SK-N-SH (cell line): ENCODE results near the gene ACVR1C. TPM values are rescaled to one million over a fixed set of nuclear protein-coding genes. Genes with fewer than 3 reads are reported as not detected.

ENCODE experiments used
- CTCF ChIA-PET: fragments of 300-600, 350-600 bp; formaldehyde crosslinking; extraction: SDS; loops from one replicate; lab custom pipeline; 2021; lab: Yijun Ruan, JAX
- POLR2A ChIA-PET: fragments of 350-600 bp; sonication (Branson Sonifier 250); formaldehyde crosslinking; extraction: SDS; loops from one replicate; lab custom pipeline; 2020; ENCODE audit warnings: antibody characterized with exemption, inconsistent platforms; lab: Yijun Ruan, JAX
- DNase-seq: peaks from one replicate; pipeline ENCODE4 v3.0.0; 2012
- H2AFZ ChIP-seq: fragments of 200-600 bp; sonication (generic); 2 replicates; pipeline ENCODE4 v1.8.1; 2016; ENCODE audit warnings: antibody characterized with exemption, mild to moderate bottlenecking, low read depth
- H3F3A ChIP-seq: fragments of 200-600 bp; sonication (generic); replicated peaks from 2 replicates; pipeline ENCODE3; 2016; ENCODE audit warnings: antibody characterized with exemption, mild to moderate bottlenecking; ENCODE audit not compliant: insufficient read depth
- H3K27ac ChIP-seq, 2 experiments: fragments of 200-500 bp in 1 of 2; fragments of 200-600 bp in 1 of 2; sonication (Bioruptor generic) in 1 of 2; sonication (generic), shearing (Covaris generic) in 1 of 2; 2 replicates each; pipeline versions ENCODE4 v1.5.1 to v1.6.1; 2014 to 2016; ENCODE audit warnings: low read depth in 2 of 2, inconsistent platforms in 1 of 2, low read length in 1 of 2, mild to moderate bottlenecking in 1 of 2, mixed read lengths in 1 of 2
- H3K27me3 ChIP-seq: fragments of 200-600 bp; sonication (generic), shearing (Covaris generic); 2 replicates; pipeline ENCODE4 v1.6.1; 2016; ENCODE audit warnings: mixed run types; ENCODE audit not compliant: insufficient read depth
- H3K36me3 ChIP-seq, 2 experiments: fragments of 200-500 bp in 1 of 2; fragments of 200-600 bp in 1 of 2; sonication (Bioruptor generic) in 1 of 2; sonication (generic) in 1 of 2; replicated peaks in 1 of 2; 2 replicates each; pipeline versions ENCODE3 to v1.5.1; 2014 to 2016; ENCODE audit warnings: low read length in 1 of 2, mild to moderate bottlenecking in 1 of 2; ENCODE audit not compliant: insufficient read depth in 2 of 2, control insufficient read depth in 1 of 2
- H3K4me1 ChIP-seq, 2 experiments: fragments of 200-500 bp in 1 of 2; fragments of 200-600 bp in 1 of 2; sonication (Bioruptor generic) in 1 of 2; sonication (generic), shearing (Covaris generic) in 1 of 2; 2 replicates each; pipeline versions ENCODE4 v1.5.1 to v1.6.1; 2014 to 2016; ENCODE audit warnings: low read depth in 1 of 2, low read length in 1 of 2, mixed run types in 1 of 2; ENCODE audit not compliant: insufficient read depth in 2 of 2, control insufficient read depth in 1 of 2
- H3K4me2 ChIP-seq: fragments of 200-600 bp; sonication (generic), shearing (Covaris generic); 2 replicates; pipeline ENCODE4 v1.6.1; 2017; ENCODE audit warnings: mixed run types
- H3K4me3 ChIP-seq, 2 experiments: fragments of 200-500 bp in 1 of 2; fragments of 200-600 bp in 1 of 2; sonication (Bioruptor generic) in 1 of 2; sonication (generic), shearing (Covaris generic) in 1 of 2; 2 replicates each; pipeline versions ENCODE4 v1.5.1 to v1.8.1; 2014 to 2016; ENCODE audit warnings: low read depth in 2 of 2, inconsistent platforms in 1 of 2, low read length in 1 of 2, mild to moderate bottlenecking in 1 of 2, mixed read lengths in 1 of 2, moderate library complexity in 1 of 2
- H3K79me2 ChIP-seq: fragments of 200-600 bp; sonication (generic); 2 replicates; pipeline ENCODE4 v1.8.1; 2017; ENCODE audit warnings: mild to moderate bottlenecking; ENCODE audit not compliant: insufficient read depth
- H3K9ac ChIP-seq: fragments of 200-600 bp; sonication (generic); 2 replicates; pipeline ENCODE4 v1.6.1; 2017; ENCODE audit warnings: mixed run types
- H3K9me2 ChIP-seq: fragments of 200-600 bp; sonication (generic); 2 replicates; pipeline ENCODE4 v1.6.1; 2017; ENCODE audit warnings: mixed run types
- H3K9me3 ChIP-seq: fragments of 200-600 bp; sonication (generic); 2 replicates; pipeline ENCODE4 v1.6.1; 2017; ENCODE audit warnings: mixed run types, mild to moderate bottlenecking, moderate library complexity
- H4K20me1 ChIP-seq: fragments of 200-600 bp; sonication (generic); 2 replicates; pipeline ENCODE4 v1.6.1; 2017; ENCODE audit warnings: mild to moderate bottlenecking, mixed run types; ENCODE audit not compliant: insufficient read depth
- CHD2 ChIP-seq: fragments of 150-350 bp; IDR thresholded peaks from 2 replicates; pipeline ENCODE4 v1.6.1; 2018; ENCODE audit warnings: low read length; ENCODE audit not compliant: partially characterized antibody
- ELF1 ChIP-seq: IDR thresholded peaks from 2 replicates; pipeline ENCODE4 v1.4.0; 2012
- EP300 ChIP-seq, 2 experiments: IDR thresholded peaks; 2 replicates each; pipeline versions ENCODE4 v1.4.0 to v1.6.1; 2012; ENCODE audit warnings: borderline replicate concordance in 1 of 2, low read depth in 1 of 2, low read length in 1 of 2
- GATA2 ChIP-seq: sonication (generic); formaldehyde crosslinking; IDR thresholded peaks from 2 replicates; pipeline ENCODE4 v1.5.0; 2020; ENCODE audit warnings: mild to moderate bottlenecking, missing genetic modification reagents
- JUND ChIP-seq: IDR thresholded peaks from 2 replicates; pipeline ENCODE4 v1.4.0; 2012
- NFIC ChIP-seq: IDR thresholded peaks from 2 replicates; pipeline ENCODE4 v1.4.0; 2012; ENCODE audit warnings: borderline replicate concordance
- NRF1 ChIP-seq: IDR thresholded peaks from 2 replicates; pipeline ENCODE4 v1.6.1; 2012; ENCODE audit warnings: low read depth, mild to moderate bottlenecking, low read length
- POLR2AphosphoS5 ChIP-seq: IDR thresholded peaks from 2 replicates; pipeline ENCODE4 v1.6.1; 2012; ENCODE audit warnings: low read depth, low read length
- RAD21 ChIP-seq: IDR thresholded peaks from 2 replicates; pipeline ENCODE4 v1.6.1; 2012; ENCODE audit warnings: mild to moderate bottlenecking, low read length
- RFX5 ChIP-seq: IDR thresholded peaks from 2 replicates; pipeline ENCODE4 v1.6.1; 2012; ENCODE audit warnings: mild to moderate bottlenecking, improper control_type of control experiment, low read length
- RXRA ChIP-seq: IDR thresholded peaks from 2 replicates; pipeline ENCODE4 v1.4.0; 2012; ENCODE audit warnings: low read depth, mild to moderate bottlenecking, borderline replicate concordance
- SMC3 ChIP-seq: IDR thresholded peaks from 2 replicates; pipeline ENCODE4 v1.6.1; 2012; ENCODE audit warnings: low read depth, low read length, improper control_type of control experiment
- TAF1 ChIP-seq: IDR thresholded peaks from 2 replicates; pipeline ENCODE4 v1.6.1; 2012; ENCODE audit warnings: low read depth, mild to moderate bottlenecking, low read length, moderate library complexity, borderline replicate concordance
- TCF12 ChIP-seq: IDR thresholded peaks from 2 replicates; pipeline ENCODE4 v1.4.0; 2012
- TEAD4 ChIP-seq: IDR thresholded peaks from 2 replicates; pipeline ENCODE4 v1.4.0; 2012; ENCODE audit warnings: mild to moderate bottlenecking, borderline replicate concordance; ENCODE audit not compliant: insufficient read depth
- WGBS: methylation state at CpG from one replicate; pipeline ENCODE4 v1.1.6; 2017; ENCODE audit warnings: low lambda C conversion rate; 5-methylcytosine and 5-hydroxymethylcytosine counted together
- polyA plus RNA-seq, 3 experiments: library from polyadenylated mRNA; depleted of rRNA; stranded (reverse); fragments of >200 nt; gene quantifications; 2 replicates each; pipeline ENCODE4 v1.2.3, GENCODE V29; 2012
- TF ChIP-seq, protein P1 (sequence below): fragments of 150-350 bp; IDR thresholded peaks from 2 replicates; pipeline ENCODE4 v1.6.1; 2016; ENCODE audit warnings: mild to moderate bottlenecking, low read depth, low read length
- TF ChIP-seq, protein P2 (sequence below): fragments of 150-350 bp; IDR thresholded peaks from 2 replicates; pipeline ENCODE4 v1.6.1; 2017; ENCODE audit warnings: antibody characterized with exemption, low read length, low read depth, borderline replicate concordance
- TF ChIP-seq, protein P3 (sequence below): IDR thresholded peaks from 2 replicates; pipeline ENCODE4 v1.4.0; 2012; ENCODE audit warnings: low read depth
- TF ChIP-seq, protein P4 (sequence below): IDR thresholded peaks from 2 replicates; pipeline ENCODE4 v1.6.1; 2012; ENCODE audit warnings: mild to moderate bottlenecking, low read depth, low read length, moderate library complexity

Gene ACVR1C
- polyA plus RNA-seq, 1 of the 3 experiments (the other 2 are of a cell fraction), result 0.03 TPM

DNA sequence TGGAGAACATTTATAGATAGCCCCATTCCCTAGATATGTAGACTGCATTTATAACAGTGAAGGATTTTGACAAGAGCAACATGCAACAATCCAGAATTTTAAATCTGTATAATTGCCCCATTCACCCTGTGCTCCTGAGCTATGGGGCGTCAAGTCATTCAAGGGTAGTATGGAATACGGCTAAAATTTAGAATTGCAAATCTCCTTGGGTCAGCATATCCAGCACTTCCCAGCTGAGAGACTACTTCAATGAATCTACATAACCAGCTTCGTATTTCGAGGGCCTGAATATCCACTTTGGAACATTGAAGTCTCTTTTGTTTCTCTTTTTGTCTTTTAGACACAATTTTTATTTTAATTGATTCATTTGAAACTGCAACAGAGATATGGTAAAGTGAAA, 28.4 kb upstream of the ACVR1C start:
- H3F3A ChIP-seq, result no peaks in the 10 kb centered on the region
- H3K9me3 ChIP-seq, result no peaks in the 10 kb centered on the region
- H3K4me3 ChIP-seq, result no peak overlapping the region
- no peak overlapping the region for H3K27ac ChIP-seq
- no peaks in the 10 kb centered on the region for H3K36me3 ChIP-seq
- TF ChIP-seq TCF12, result no peak
- no peak for TF ChIP-seq RFX5
- TF ChIP-seq POLR2AphosphoS5, result no peak
- TF ChIP-seq JUND, result no peak
- H2AFZ ChIP-seq, result no peak overlapping the region
- H4K20me1 ChIP-seq, result no peaks in the 10 kb centered on the region
- ChIA-PET POLR2A (no interaction called here), CTCF (interaction anchor here (0.7 to 3.2 kb wide), 3 partner anchors 9 to 29 kb away, joined by 4 to 10 read pairs (median 5); partner anchors contain the start of gene ACVR1C)
- H3K4me2 ChIP-seq, result no peak overlapping the region
- H3K9me2 ChIP-seq, result no peaks in the 10 kb centered on the region
- WGBS, result 38% methylated on average over 4 of the region's 4 CpGs
- no peak overlapping the region for H3K9ac ChIP-seq
- H3K79me2 ChIP-seq, result no peaks in the 10 kb centered on the region
- no peaks in the 10 kb centered on the region for H3K27me3 ChIP-seq
- no peaks in the 10 kb centered on the region for H3K4me1 ChIP-seq
- DNase-seq, result no peak

DNA sequence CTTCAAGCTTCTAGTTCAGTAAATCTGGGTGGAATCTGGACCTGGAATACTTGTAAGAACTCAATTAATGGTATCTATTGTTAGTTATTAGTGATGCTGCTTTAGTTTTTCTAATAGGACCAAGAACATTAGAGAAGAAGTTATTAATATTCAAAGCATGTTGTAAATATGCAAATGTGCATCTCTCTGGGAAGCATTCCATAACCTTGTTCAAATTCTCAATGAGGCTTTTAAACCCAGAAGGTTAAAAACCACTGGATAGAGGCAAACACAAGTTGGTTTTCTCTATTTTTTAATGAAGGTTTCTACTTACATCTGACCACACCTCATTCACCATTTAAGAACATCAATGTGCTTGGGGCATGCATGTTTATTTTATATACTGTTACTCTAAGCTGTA, 16.1 kb upstream of the ACVR1C start:
- TF ChIP-seq TCF12, result no peak
- no peak for TF ChIP-seq SMC3
- TF ChIP-seq, protein P1, sequence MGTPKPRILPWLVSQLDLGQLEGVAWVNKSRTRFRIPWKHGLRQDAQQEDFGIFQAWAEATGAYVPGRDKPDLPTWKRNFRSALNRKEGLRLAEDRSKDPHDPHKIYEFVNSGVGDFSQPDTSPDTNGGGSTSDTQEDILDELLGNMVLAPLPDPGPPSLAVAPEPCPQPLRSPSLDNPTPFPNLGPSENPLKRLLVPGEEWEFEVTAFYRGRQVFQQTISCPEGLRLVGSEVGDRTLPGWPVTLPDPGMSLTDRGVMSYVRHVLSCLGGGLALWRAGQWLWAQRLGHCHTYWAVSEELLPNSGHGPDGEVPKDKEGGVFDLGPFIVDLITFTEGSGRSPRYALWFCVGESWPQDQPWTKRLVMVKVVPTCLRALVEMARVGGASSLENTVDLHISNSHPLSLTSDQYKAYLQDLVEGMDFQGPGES, result no peak
- TF ChIP-seq, protein P2, sequence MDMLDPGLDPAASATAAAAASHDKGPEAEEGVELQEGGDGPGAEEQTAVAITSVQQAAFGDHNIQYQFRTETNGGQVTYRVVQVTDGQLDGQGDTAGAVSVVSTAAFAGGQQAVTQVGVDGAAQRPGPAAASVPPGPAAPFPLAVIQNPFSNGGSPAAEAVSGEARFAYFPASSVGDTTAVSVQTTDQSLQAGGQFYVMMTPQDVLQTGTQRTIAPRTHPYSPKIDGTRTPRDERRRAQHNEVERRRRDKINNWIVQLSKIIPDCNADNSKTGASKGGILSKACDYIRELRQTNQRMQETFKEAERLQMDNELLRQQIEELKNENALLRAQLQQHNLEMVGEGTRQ, result no peak
- TF ChIP-seq NFIC, result no peak
- TF ChIP-seq EP300 (IDR thresholded peaks at IDR 0.05; ENCODE audit: borderline replicate concordance in 1 of 2, low read depth in 1 of 2, low read length in 1 of 2), result no peak
- TF ChIP-seq TAF1, result no peak
- TF ChIP-seq, protein P3, sequence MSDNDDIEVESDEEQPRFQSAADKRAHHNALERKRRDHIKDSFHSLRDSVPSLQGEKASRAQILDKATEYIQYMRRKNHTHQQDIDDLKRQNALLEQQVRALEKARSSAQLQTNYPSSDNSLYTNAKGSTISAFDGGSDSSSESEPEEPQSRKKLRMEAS, result no peak
- TF ChIP-seq RFX5, result no peak
- TF ChIP-seq RAD21, result no peak
- TF ChIP-seq CHD2, result no peak
- TF ChIP-seq, protein P4, sequence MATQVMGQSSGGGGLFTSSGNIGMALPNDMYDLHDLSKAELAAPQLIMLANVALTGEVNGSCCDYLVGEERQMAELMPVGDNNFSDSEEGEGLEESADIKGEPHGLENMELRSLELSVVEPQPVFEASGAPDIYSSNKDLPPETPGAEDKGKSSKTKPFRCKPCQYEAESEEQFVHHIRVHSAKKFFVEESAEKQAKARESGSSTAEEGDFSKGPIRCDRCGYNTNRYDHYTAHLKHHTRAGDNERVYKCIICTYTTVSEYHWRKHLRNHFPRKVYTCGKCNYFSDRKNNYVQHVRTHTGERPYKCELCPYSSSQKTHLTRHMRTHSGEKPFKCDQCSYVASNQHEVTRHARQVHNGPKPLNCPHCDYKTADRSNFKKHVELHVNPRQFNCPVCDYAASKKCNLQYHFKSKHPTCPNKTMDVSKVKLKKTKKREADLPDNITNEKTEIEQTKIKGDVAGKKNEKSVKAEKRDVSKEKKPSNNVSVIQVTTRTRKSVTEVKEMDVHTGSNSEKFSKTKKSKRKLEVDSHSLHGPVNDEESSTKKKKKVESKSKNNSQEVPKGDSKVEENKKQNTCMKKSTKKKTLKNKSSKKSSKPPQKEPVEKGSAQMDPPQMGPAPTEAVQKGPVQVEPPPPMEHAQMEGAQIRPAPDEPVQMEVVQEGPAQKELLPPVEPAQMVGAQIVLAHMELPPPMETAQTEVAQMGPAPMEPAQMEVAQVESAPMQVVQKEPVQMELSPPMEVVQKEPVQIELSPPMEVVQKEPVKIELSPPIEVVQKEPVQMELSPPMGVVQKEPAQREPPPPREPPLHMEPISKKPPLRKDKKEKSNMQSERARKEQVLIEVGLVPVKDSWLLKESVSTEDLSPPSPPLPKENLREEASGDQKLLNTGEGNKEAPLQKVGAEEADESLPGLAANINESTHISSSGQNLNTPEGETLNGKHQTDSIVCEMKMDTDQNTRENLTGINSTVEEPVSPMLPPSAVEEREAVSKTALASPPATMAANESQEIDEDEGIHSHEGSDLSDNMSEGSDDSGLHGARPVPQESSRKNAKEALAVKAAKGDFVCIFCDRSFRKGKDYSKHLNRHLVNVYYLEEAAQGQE, result no peak
- no peak for TF ChIP-seq RXRA
- TF ChIP-seq NRF1, result no peak
- no peak for TF ChIP-seq GATA2 (CRISPR knock-in tag)
- TF ChIP-seq ELF1, result no peak
- no peak for TF ChIP-seq TEAD4

More for the DNA sequence above, 16.1 kb upstream of the ACVR1C start:
- CTCF ChIA-PET, result no interaction called here
- Histone ChIP-seq H3K9me2 (no peaks in the 10 kb centered on the region), H3K79me2 (no peaks in the 10 kb centered on the region), H3K27ac (no peak overlapping the region), H3K9ac (no peak overlapping the region), H2AFZ (no peak overlapping the region), H3K36me3 (no peaks in the 10 kb centered on the region), H3K4me2 (no peak overlapping the region), H3K4me3 (no peak overlapping the region), H3K4me1 (no peaks in the 10 kb centered on the region), H3F3A (no peaks in the 10 kb centered on the region), H3K9me3 (no peaks in the 10 kb centered on the region), H3K27me3 (no peaks in the 10 kb centered on the region), H4K20me1 (no peaks in the 10 kb centered on the region)
- POLR2A ChIA-PET, result no interaction called here
- DNase-seq, result no peak
